ENCODE results near the gene NUDT8. TPM values are rescaled to one million over a fixed set of nuclear protein-coding genes. Genes with fewer than 3 reads are reported as not detected.

NUDT8 gene
- total RNA-seq, 4 donors from 2014 or later: 11.0 to 21.3 (median 20.0) TPM

DNA sequence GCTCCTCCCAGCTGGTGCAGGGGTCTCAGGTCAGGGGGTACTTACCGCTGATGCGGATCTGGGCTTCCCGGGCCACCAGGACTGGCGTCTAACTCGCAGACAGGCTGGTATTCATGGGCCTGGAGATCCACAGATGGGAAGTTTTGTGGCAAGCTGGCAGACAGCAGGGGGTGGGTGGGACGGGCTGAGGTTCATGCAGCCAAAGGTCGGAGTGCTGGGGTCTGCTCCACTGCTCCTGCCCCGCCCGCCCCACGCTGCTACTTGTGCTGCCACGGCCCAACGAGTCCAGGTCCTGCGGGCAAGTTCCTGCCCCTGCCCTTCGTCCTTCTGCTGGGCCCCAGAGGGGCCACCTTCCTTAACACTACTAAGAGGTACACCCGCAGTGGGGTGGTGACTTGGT lies 17.7 kb upstream of the NUDT8 start:
- Histone ChIP-seq H3K9me3 (peaks cover 0 to 9% (median 0%) of the 10 kb centered on the region in 4 donors), H3K4me1 (peaks cover 0 to 28% (median 2%) of the 10 kb centered on the region in 4 donors), H3K27ac (no peak overlapping the region), H3K36me3 (no peaks in the 10 kb centered on the region), H3K27me3 (peaks cover 0 to 5% of the 10 kb centered on the region in 2 donors), H3K4me3 (no peak overlapping the region)
- no peak for TF ChIP-seq EP300 (IDR thresholded peaks at IDR 0.05)
- TF ChIP-seq, protein P1, sequence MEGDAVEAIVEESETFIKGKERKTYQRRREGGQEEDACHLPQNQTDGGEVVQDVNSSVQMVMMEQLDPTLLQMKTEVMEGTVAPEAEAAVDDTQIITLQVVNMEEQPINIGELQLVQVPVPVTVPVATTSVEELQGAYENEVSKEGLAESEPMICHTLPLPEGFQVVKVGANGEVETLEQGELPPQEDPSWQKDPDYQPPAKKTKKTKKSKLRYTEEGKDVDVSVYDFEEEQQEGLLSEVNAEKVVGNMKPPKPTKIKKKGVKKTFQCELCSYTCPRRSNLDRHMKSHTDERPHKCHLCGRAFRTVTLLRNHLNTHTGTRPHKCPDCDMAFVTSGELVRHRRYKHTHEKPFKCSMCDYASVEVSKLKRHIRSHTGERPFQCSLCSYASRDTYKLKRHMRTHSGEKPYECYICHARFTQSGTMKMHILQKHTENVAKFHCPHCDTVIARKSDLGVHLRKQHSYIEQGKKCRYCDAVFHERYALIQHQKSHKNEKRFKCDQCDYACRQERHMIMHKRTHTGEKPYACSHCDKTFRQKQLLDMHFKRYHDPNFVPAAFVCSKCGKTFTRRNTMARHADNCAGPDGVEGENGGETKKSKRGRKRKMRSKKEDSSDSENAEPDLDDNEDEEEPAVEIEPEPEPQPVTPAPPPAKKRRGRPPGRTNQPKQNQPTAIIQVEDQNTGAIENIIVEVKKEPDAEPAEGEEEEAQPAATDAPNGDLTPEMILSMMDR (IDR thresholded peaks at IDR 0.05): no peak
- TF ChIP-seq POLR2A (IDR thresholded peaks at IDR 0.05): no peak
- no peak for DNase-seq (ENCODE audit: low spot score in 2 of 2)
- 57 to 61% methylated on average over 8 to 15 of the region's 15 CpGs for WGBS, 2 donors

DNA sequence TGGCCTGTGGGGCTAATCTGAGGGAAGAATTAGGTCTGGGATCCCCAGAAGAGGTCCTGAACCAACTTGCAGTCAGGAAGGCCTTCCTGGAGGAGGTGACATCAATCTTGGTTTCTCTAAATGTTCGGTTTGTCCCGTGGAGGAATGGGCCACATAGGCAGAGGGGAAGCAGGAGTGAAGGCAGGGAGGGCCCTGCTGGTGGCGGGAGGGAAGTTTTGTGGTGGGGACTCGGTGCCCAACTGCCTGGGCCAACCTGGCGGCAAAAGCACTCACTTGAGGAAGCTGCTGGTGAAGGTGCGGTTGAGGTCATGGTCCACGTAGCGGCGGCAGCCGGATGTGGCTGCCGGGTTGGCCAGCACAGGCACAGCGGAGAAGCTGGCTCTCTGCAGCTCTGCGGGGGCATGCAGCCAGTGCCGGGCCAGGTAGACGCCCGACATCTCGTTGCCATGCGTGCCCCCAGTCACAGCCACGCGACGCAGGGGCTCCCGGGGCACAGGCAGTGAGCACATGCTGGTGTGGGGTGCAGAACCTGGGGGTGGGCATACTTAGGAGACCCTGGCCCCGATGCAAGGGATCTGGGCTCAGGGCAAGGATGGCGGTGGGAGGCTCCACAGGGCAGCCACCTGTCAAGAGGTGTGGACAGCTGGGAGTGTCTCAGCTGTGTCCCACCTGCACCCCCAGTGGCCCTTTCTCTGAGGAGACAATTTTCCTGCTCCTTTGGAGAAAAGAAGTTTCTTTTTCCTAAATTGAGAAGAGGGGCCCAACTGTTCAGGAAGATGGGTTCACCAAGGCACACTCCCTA lies 17.0 kb upstream of the NUDT8 start:
- Histone ChIP-seq H3K9me3 (peaks cover 0 to 9% (median 0%) of the 10 kb centered on the region in 4 donors), H3K36me3 (no peaks in the 10 kb centered on the region), H3K27me3 (peaks cover 0 to 5% of the 10 kb centered on the region in 2 donors), H3K4me3 (no peak overlapping the region), H3K27ac (no peak overlapping the region), H3K4me1 (peaks cover 0 to 28% (median 0%) of the 10 kb centered on the region in 4 donors)
- 77 to 82% methylated on average over 24 of the region's 24 CpGs for WGBS, 2 donors
- TF ChIP-seq, protein P1 (IDR thresholded peaks at IDR 0.05): no peak
- TF ChIP-seq EP300 (IDR thresholded peaks at IDR 0.05) (no peak), POLR2A (IDR thresholded peaks at IDR 0.05) (no peak)
- no peak for DNase-seq (ENCODE audit: low spot score in 2 of 2)

DNA sequence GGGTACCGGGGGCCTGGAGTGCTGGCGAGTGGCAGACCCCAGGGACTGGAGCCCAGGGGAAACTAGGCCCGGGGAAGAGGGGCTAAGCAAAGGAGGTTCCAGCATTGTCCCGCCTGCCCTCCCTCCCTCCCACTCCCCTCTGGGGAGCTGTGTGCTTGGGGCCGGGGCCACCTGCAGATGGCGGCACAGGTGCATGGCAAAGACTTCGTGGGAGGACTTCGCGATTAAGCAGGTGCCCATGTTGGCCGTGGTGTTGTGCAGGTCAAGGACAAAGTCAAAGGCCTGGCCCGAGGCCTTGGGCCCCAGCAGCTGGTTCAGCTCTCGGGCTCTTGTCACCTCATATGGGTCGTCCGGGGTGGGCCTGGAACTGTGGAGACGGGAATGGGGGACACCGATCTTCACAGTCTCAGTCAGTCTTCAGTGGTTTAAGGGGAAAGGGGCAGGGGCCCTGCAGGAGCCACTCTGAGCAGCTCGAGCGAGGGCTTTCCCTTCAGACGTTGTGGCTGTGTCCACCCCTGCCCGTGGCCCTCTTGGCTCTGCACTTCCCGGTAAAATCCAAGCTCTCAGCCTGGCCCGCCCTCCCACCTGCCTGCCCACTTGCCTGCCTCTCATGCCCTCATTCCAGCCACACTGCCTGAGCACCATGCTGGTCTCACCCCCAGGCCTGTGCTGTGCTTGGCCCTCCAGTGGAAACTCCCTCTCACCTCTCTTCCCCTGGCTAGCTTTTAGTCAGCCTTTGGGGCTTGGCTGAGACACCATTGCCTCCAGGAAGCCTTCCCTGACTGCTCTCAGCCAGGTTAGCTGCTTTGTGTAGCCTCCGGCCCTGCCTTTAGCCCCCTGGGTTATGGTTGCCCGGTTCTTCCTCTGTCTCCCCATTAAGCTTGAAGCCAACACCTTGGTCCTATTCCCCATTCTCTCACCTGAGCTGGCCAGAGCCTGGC lies 16.1 kb upstream of the NUDT8 start:
- peaks cover 0 to 28% (median 0%) of the 10 kb centered on the region in 4 donors for H3K4me1 ChIP-seq
- H3K27me3 ChIP-seq: peaks cover 0 to 8% of the 10 kb centered on the region in 2 donors
- no peak for DNase-seq (ENCODE audit: low spot score in 2 of 2)
- H3K36me3 ChIP-seq: no peaks in the 10 kb centered on the region
- H3K27ac ChIP-seq: no peak overlapping the region
- H3K4me3 ChIP-seq: no peak overlapping the region
- 78% methylated on average over 15 to 23 of the region's 24 CpGs for WGBS, 2 donors
- peaks cover 0 to 9% (median 0%) of the 10 kb centered on the region in 4 donors for H3K9me3 ChIP-seq
- no peak for TF ChIP-seq EP300 (IDR thresholded peaks at IDR 0.05)
- no peak for TF ChIP-seq POLR2A (IDR thresholded peaks at IDR 0.05)
- TF ChIP-seq, protein P1 (IDR thresholded peaks at IDR 0.05): no peak

DNA sequence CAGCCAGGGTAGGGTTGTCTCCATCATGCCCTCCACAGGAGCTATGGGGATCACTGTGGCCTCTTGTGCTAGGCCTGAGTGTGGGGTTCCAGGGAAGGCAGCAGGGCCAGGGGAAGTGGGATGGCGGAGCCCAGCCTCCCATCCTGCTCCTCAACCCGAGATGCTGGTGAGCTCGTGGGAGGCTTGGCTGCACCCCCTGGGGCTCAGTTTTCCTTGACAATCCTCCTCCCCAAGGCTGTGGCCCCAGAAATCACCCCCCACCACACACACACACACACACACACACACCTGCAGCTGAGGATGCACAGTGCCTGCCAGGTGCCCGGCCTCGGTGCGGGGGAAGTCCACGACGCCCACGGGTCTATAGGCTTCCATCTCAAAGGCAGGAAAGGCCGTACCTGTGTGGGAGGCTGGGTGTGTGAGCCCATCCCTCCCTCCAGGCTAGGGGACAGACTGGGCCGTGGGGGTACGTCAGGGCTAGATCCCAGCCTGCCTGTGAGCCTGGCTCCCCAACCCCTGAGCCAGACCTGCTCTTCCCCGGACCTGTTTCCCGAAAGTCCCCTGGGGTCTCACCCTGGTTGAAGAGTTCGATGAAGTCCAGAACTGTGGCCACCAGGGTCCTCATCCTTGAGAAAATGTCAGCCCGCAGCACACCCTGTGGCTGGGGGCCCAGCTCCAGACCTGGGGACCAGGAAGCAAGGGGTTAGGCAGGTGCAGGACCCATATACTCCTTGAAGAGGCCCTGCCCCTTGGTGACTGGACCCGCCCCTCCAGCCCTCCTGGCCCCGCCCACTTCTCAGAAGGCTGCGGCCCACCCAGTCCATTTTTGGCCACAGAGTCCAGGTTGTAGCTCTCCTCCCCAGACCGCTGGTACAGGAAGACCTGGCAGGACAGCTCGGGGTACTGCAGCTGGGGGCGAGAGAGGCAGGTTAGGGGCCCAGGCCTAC lies 15.0 kb upstream of the NUDT8 start:
- Histone ChIP-seq H3K27ac (no peak overlapping the region), H3K36me3 (no peaks in the 10 kb centered on the region), H3K27me3 (peaks cover 0 to 18% of the 10 kb centered on the region in 2 donors), H3K4me1 (peaks cover 0 to 23% (median 3%) of the 10 kb centered on the region in 4 donors), H3K9me3 (peaks cover 0 to 9% (median 0%) of the 10 kb centered on the region in 4 donors), H3K4me3 (no peak overlapping the region)
- TF ChIP-seq, protein P1 (IDR thresholded peaks at IDR 0.05): no peak
- TF ChIP-seq EP300 (IDR thresholded peaks at IDR 0.05): no peak
- TF ChIP-seq POLR2A (IDR thresholded peaks at IDR 0.05): no peak
- no peak for DNase-seq (ENCODE audit: low spot score in 2 of 2)
- 85 to 88% methylated on average over 11 to 22 of the region's 22 CpGs for WGBS, 2 donors
